ENCODE results near the gene XRRA1. TPM values are rescaled to one million over a fixed set of nuclear protein-coding genes. Genes with fewer than 3 reads are reported as not detected.

The XRRA1 gene
- total and polyA plus RNA-seq, 2 of the 13 experiments (the other 11 are each of a cell fraction or from before 2014, with no cell fraction given), result 7.6 to 10.5 TPM

- ChIA-PET POLR2A (interaction anchor here (1.5 kb wide), 1 partner anchor 38 kb away, joined by 7 read pairs; the partner anchor contains the start of gene NEU3), CTCF (ENCODE audit: low intra/inter-chr PET ratio, low total read pairs) (no interaction called here)
- H3K27me3 ChIP-seq (ENCODE audit: control insufficient read depth in 1 of 2, insufficient read depth in 2 of 2, low read length in 2 of 2), result no peaks in the 10 kb centered on the region; a peak in 1 of 5 replicates
- 95% methylated on average over 8 of the region's 8 CpGs for WGBS (ENCODE audit: low lambda C conversion rate)
- peak overlapping the region; percentile 82 for H3K4me2 ChIP-seq (ENCODE audit: low read depth, low read length)
- H3K9ac ChIP-seq (ENCODE audit: insufficient read depth, low read depth, low read length), result peak overlapping the region; percentile 10; the same call in 1 of the 2 replicates
- no peak for DNase-seq (ENCODE audit: low spot score)
- no peaks in the 10 kb centered on the region for H3K9me3 ChIP-seq (ENCODE audit: low read length)
- peaks cover 2 to 12% of the 10 kb centered on the region in 2 experiments for H3K36me3 ChIP-seq (replicated peaks in 1 of 2; ENCODE audit: control insufficient read depth in 1 of 2, insufficient read depth in 2 of 2, low read length in 2 of 2)
- intact Hi-C loops (cut with micrococcal nuclease; ENCODE audit: unreplicated experiment), result no loop called here
- no peak overlapping the region for H3K27ac ChIP-seq (ENCODE audit: extremely low read length, insufficient read depth, low read length)
- H3K79me2 ChIP-seq (ENCODE audit: insufficient read depth, low read length), result peaks cover 82% of the 10 kb centered on the region
- FAIRE-seq, result no peak
- peaks cover 54% of the 10 kb centered on the region for H3K4me1 ChIP-seq (ENCODE audit: insufficient read depth, low read length)
- H3K4me3 ChIP-seq (replicated peaks in 1 of 3; ENCODE audit: insufficient read depth in 1 of 3, low read depth in 2 of 3, low read length in 3 of 3), result no peak overlapping the region; a peak in 2 of 6 replicates
- ATAC-seq, result no peak
- TF ChIP-seq CBX2 (IDR thresholded peaks at IDR 0.05; ENCODE audit: low read depth, low read length) (no peak), CBX2 (CRISPR knock-in tag; IDR thresholded peaks at IDR 0.05; ENCODE audit: low read depth) (no peak), AGO2 (optimal IDR thresholded peaks at IDR 0.05; ENCODE audit: low read depth, low read length) (no peak), ZNF253 (CRISPR knock-in tag; IDR thresholded peaks at IDR 0.05; ENCODE audit: borderline replicate concordance) (no peak), GATA4 (IDR thresholded peaks at IDR 0.05; ENCODE audit: borderline replicate concordance, low read depth) (no peak), ZNF142 (CRISPR knock-in tag; IDR thresholded peaks at IDR 0.05) (no peak), RFXAP (CRISPR knock-in tag; IDR thresholded peaks at IDR 0.05; ENCODE audit: borderline replicate concordance) (no peak), EZH2 (conservative IDR thresholded peaks at IDR 0.05; ENCODE audit: low read depth, low read length) (no peak), SP4 (CRISPR knock-in tag; IDR thresholded peaks at IDR 0.05) (no peak), ZIK1 (CRISPR knock-in tag; IDR thresholded peaks at IDR 0.05; ENCODE audit: borderline replicate concordance, low read depth) (no peak)
- peaks cover 15% of the 10 kb centered on the region for H4K20me1 ChIP-seq (ENCODE audit: insufficient read depth, low read length)
- no TSS peak for BruUV-seq (replicated peaks)
- H2AFZ ChIP-seq (ENCODE audit: low read length), result no peak overlapping the region
- in situ Hi-C loops (cut with HindIII; ENCODE audit: extremely low pct_ligation_motif_present, low pct_unique_long_range_greater_than_20kb), result no loop called here
Measured at GRCh38 chr11:74951226-74951625, 2.3 kb upstream of the XRRA1 start.
